Activated CD8-positive, alpha-beta memory T cell treated with anti-CD3 and anti-CD28 coated beads, Interleukin-2, amount 50 U/mL, for 24 hours (primary cell): ENCODE measurements around the gene UPK2.
A peak's percentile ranks its signal among the peaks of the same experiment; 100 is the strongest.

Source experiments
- DNase-seq: peaks from one replicate; pipeline ENCODE4 v3.0.0-alpha.2; 2020; ENCODE audit errors: extremely low read depth

Gene UPK2

GRCh38 chr11:118956094-118956846 lies at the start of gene UPK2:
Gene UPK2 (plus strand): TSS chr11:118956298. CDS start chr11:118956351, 53 bp downstream.
- DNase-seq, result peak; percentile 71

- peak; percentile 66 for DNase-seq
These were observed 48.8 kb upstream of the UPK2 start for GRCh38 chr11:118907051-118908042.

- no peak for DNase-seq
These were observed 47.8 kb upstream of the UPK2 start for GRCh38 chr11:118908264-118908663.

DNA sequence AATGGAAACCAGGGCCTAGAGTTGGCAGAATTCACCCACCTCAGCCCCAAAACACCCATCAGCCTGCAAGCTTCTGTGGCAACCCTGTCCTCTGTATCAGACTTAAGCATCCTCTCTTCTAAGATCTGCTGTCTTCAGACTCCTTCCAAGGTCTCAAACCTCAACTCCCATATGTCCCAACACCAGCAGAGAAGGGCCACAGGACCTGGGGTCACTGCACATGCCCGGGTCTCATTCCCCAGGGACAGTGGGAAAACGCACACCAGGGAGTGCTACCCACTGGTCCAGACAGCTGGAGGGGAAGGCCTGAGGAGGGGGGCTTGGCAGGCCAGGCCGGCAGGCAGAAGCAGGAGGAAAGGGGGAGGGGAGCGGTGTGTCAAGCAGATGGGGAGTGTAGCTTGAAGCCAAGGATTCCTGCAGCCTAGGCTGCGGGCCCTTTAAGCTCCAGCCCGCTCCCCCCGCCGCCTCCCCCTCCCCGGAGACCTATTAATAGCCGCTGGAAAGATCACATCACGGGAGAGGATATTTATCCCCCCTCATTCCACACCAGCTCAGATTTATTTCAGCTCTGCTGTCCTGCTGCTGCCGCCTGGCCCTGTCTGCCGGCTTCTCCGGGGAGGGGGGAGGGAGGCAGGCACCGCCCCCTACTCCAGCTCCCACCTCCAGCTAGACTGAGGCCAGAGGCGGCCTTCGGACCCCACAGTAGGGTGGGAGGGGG lies 47.0 kb upstream of the UPK2 start:
- no peak for DNase-seq

GRCh38 chr11:118909619-118910308 lies 46.3 kb upstream of the UPK2 start:
- DNase-seq, result no peak

- no peak for DNase-seq
These were observed 45.6 kb upstream of the UPK2 start for GRCh38 chr11:118910309-118911112.

DNA sequence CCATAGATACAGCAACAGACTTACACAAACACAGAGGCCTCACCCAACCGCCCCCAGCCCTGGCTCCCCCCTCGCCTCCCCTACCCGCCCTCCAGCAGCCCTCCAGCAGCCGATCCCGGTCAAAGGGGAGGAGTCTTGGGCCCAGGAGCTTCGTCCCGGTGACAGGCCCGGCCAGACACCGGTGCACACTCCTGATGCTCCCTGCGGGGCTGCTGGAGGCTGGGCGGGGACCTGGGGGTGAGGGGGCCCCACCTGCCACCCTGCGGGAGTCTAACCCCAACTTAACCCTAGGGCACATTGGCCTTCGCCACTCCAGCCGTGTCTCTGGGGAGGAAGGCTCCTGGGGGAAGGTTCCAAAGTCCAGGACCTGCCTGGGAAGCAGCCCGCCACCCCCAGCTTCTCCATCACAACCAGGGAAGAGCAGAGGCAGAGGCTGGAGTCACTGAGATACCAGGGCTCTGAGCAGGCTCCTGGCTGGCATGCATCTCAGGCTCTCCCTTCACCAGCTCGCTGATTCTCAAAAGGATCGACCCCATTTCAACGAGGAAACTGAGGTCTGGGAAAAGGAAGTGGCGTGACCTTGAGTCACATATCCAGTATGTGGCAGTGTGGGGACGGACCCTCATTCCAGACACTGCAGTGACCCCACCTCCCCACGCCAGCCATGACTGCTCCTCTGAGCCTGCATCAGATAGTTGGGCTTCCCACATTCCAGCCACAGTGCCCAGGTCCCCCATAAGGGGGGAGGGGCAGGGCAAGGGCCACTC lies 44.8 kb upstream of the UPK2 start:
- no peak for DNase-seq

DNA sequence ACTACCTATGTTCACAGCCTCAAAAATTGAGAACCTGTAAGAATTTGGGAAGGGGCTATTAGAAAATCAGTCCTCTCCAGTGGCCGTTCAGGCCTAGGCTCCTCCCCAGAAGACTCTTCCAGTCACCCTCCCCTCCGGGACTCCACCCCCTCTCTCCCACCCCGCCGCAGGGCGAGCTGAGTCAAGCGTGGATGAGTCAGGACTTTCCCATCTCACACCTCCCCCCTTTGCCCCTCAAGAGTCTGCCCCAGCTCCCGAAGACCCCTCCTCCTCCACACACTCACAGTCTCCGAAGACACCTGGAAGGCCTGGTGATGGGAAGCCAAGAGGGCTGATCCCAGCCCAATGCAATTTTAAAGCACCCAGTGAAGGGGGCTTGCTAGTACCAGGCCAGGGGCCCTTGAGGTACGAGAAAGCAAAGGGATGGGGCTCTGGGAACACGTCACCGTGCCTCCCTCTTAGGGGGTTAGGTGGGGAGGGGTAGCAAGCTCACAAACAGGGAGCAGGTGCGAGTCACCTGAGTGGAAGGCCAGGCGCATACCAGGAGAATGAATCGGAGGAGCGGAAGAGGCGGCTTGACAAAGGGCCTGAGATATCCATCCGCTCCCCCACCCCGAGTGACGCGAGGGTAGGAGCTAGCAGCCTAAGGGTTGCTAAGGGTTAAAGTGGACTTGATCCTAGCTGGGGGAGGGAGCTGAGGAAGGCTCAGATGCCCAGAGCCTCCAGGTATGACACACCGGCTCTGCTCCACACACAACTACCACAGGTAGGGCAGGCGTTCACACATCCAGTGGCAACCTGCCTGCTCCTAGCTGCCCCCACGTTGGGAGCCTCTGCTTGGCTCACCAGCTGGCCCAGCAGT lies 44.0 kb upstream of the UPK2 start:
- DNase-seq, result no peak

- DNase-seq, result no peak
These were observed 43.2 kb upstream of the UPK2 start for GRCh38 chr11:118912742-118913410.

- DNase-seq, result no peak
These were observed 42.5 kb upstream of the UPK2 start for GRCh38 chr11:118913411-118914125.

DNA sequence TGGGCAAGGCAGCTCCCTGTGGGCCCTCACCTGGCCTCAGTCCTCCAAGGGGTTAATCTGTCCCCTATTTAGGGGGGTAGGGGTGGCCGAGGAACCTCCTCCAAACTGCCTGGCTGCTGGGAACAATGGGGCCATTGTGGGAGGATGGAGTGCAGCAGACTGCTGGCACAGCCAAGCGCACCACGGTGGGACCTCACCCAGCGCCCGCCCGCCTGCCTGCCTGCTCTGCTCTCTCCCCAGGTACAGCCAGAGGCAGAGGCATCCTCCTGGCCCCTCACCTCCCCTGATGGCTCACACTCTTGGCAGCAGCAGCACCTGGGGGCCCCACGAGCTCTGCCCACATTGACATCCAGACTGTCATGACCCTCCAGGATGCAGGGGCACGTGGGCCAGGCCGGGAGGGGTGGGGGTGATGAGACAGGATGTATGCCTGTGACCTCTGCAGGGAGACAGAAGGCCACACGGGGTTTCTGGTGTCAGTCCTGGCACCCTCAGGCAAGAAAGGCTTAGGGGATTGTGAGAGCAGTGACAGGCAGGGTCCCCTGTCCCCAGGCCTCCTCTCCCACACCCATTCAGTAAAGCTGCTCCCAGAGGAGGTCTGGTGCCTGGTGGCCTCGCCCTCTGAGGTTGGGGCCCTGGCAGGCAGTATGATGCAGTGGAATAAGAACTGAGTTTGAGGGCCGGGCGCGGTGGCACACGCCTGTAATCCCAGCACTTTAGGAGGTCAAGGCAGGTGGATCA lies 41.8 kb upstream of the UPK2 start:
- DNase-seq, result no peak

GRCh38 chr11:118914987-118915386 lies 41.1 kb upstream of the UPK2 start:
- no peak for DNase-seq

GRCh38 chr11:118915396-118915795 lies 40.7 kb upstream of the UPK2 start:
- no peak for DNase-seq

DNA sequence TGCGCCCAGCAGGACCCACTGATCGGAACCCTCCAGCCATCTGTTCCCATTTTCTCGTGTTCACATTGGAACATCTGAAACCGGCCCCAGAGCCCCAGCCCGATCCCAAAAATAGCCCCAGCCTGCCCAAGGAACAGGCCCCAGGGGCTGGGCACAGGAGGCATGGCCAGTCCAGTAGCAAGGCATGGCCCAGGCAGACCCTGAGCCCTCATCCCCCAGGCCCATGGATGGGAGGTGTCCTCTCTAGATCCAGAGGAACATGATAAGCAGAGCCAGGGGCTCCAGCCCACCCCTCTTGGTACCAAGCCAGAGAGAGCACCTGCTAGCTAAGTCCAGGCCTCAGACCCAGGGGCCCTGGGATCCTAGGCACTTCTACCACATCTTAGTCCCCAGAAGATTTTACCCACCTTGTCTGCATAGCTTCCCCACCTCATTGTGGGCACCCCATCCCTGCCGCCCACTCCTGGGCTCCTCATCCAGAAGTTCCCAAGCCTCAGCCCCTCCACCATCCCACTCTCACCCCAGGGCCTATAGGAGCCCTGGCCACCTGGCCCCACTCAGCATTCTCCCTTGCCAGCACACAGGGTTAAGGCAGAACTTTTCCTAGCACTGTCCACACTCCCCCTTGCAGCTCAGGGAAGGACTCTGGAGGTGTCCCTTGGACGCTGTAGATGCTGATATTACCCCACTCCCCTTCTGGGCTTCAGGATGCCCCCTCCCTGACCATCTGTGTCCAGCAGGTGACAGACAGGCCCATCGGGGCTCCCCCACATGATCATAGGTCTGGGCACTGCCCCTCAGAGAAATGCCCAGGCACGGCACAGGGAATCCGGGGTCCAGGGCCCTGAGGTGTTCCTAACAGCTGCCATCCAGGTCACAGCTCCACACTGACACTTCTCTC lies 39.9 kb upstream of the UPK2 start:
- no peak for DNase-seq

DNA sequence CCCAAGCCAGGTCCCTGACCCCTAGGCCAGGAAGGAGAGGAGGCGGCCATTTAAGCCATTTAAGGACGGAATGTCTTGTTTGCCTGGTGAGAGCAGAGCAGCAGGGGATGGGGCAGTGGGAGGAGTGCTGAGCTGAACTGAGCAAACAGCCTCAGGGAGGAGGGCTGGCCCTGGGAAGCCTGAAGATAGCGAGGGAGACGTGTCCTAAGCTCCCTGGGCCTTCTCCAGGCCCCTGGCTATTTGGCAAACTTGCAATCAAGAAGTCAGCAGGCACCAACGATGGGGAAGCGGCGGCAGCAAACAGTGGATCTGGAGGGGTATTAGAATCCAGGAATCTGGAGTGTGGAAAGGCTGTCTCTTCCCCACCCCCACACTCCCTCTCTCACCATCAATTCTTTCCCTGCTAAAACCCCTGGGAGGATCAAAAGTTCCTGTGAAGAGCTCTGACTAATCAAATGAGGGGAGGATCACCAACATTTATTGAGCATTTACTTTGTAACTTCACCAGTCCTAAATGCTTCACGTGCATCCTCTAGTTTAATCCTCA lies 39.2 kb upstream of the UPK2 start:
- DNase-seq, result no peak
